ENCODE data around the gene OTUB1. TPM values are rescaled to one million over a fixed set of nuclear protein-coding genes. Genes with fewer than 3 reads are reported as not detected.
A peak's percentile ranks its signal among the peaks of the same experiment; 100 is the strongest.

The OTUB1 gene
- total and polyA plus RNA-seq, 2 of the 4 experiments (the other 2 are of a cell fraction), result 69.0 to 168 TPM

- no peak overlapping the region for H4K5ac ChIP-seq (ENCODE audit: low read depth, low read length)
- no TSS peak for BruUV-seq (replicated peaks)
- H2AK5ac ChIP-seq (ENCODE audit: low read depth, low read length), result no peak overlapping the region
- dilution Hi-C loops (cut with HindIII; ENCODE audit: low sequenced_read_pairs, unreplicated experiment), result no loop called here
- H3K79me1 ChIP-seq (ENCODE audit: low read depth in 1 of 2, low read length in 2 of 2), result no peaks in the 10 kb centered on the region
- H4K91ac ChIP-seq (ENCODE audit: insufficient read depth, low read depth, low read length), result no peak overlapping the region
- no peak overlapping the region for H3K23ac ChIP-seq (ENCODE audit: low read depth, low read length)
- no peak overlapping the region for H3K14ac ChIP-seq (replicated peaks; ENCODE audit: low read depth, low read length)
- H2BK20ac ChIP-seq (ENCODE audit: low read depth, low read length), result no peak overlapping the region
- H2BK120ac ChIP-seq (ENCODE audit: low read depth, low read length), result no peak overlapping the region
- peaks cover 8% of the 10 kb centered on the region; the same call in 1 of the 2 replicates for H3K27me3 ChIP-seq (ENCODE audit: control insufficient read depth, insufficient read depth, low read length)
- no peak for DNase-seq
- H3K9ac ChIP-seq (ENCODE audit: low read depth, low read length), result no peak overlapping the region
- no peak overlapping the region for H2BK5ac ChIP-seq (ENCODE audit: low read depth, low read length, poor library complexity, severe bottlenecking)
- intact Hi-C loops (cut with micrococcal nuclease), result no loop called here
- H3K4me3 ChIP-seq (ENCODE audit: insufficient read depth, low read depth, low read length), result no peak overlapping the region
- peak overlapping the region; percentile 28 for H2AK9ac ChIP-seq (replicated peaks; ENCODE audit: low read depth, low read length, poor library complexity)
- H3K4me1 ChIP-seq (ENCODE audit: control insufficient read depth, insufficient read depth, low read length), result no peaks in the 10 kb centered on the region
- in situ Hi-C loops (cut with MboI; ENCODE audit: low sequenced_read_pairs), result no loop called here
- no peak overlapping the region for H2AFZ ChIP-seq (replicated peaks; ENCODE audit: low read length, poor library complexity)
- POLR2A ChIA-PET (ENCODE audit: unreplicated experiment), result no interaction called here
- H3K9me1 ChIP-seq (ENCODE audit: insufficient read depth, low read length), result no peaks in the 10 kb centered on the region
- H3K36me3 ChIP-seq (ENCODE audit: control insufficient read depth, insufficient read depth, low read length), result no peaks in the 10 kb centered on the region
- no peaks in the 10 kb centered on the region for H3K9me3 ChIP-seq (ENCODE audit: control insufficient read depth, insufficient read depth, low read length)
- H2BK15ac ChIP-seq (ENCODE audit: low read depth, low read length), result no peak overlapping the region
- WGBS, 2 experiments (ENCODE audit: extremely low coverage in 2 of 2, insufficient read length in 1 of 2), result 64% methylated on average over 5 of the region's 20 CpGs; no CpG with 5 or more reads in 1 of the 2 experiments
- ATAC-seq (ENCODE audit: low read depth), result no peak
- no peak overlapping the region for H3K56ac ChIP-seq (ENCODE audit: extremely low read depth, insufficient read depth, low read length)
- TF ChIP-seq SMC3 (IDR thresholded peaks at IDR 0.05; ENCODE audit: low read depth, low read length), result no peak
- no peak for TF ChIP-seq MAZ (IDR thresholded peaks at IDR 0.05; ENCODE audit: borderline replicate concordance, low read depth, low read length)
- no peak for TF ChIP-seq CTCF (conservative IDR thresholded peaks at IDR 0.05; ENCODE audit: low read depth, low read length)
- no peak for TF ChIP-seq RAD21 (IDR thresholded peaks at IDR 0.05; ENCODE audit: low read length)
- no peak overlapping the region for H4K8ac ChIP-seq (ENCODE audit: low read depth in 2 of 2, low read length in 2 of 2)
- no peak overlapping the region for H3K4me2 ChIP-seq (ENCODE audit: low read depth, low read length)
- 0 out of 2 replicates have a peak, but pooled peaks cover 8% of the 10 kb centered on the region for H4K20me1 ChIP-seq (ENCODE audit: insufficient read depth, low read length)
- H3K4ac ChIP-seq (ENCODE audit: low read depth, low read length), result no peak overlapping the region
- H3K18ac ChIP-seq (ENCODE audit: low read depth, low read length), result no peak overlapping the region
- CTCF ChIA-PET, result interaction anchor here (1.0 kb wide), 1 partner anchor 107 kb away, joined by 3 read pairs; no protein-coding TSS in a partner anchor
- H3K27ac ChIP-seq (ENCODE audit: insufficient read depth, low read length), result no peak overlapping the region
These were observed 29.3 kb downstream of the OTUB1 start for GRCh38 chr11:64015510-64015909.
